Measurements from ENCODE around the gene NADK2. TPM values are rescaled to one million over a fixed set of nuclear protein-coding genes. Genes with fewer than 3 reads are reported as not detected.

Gene NADK2
- total RNA-seq, 1 donor from 2014 or later: 18.4 TPM

- Histone ChIP-seq H3K27ac (no peak overlapping the region), H3K9me3 (no peaks in the 10 kb centered on the region), H3K4me1 (no peaks in the 10 kb centered on the region), H3K36me3 (peaks cover 50 to 51% of the 10 kb centered on the region in 2 donors), H3K27me3 (no peaks in the 10 kb centered on the region), H3K4me3 (no peak overlapping the region)
- no peak for DNase-seq (ENCODE audit: low spot score in 2 of 2)
- TF ChIP-seq CTCF (IDR thresholded peaks at IDR 0.05): no peak
- intact Hi-C loops (cut with DNase I): no loop called here
Observed at GRCh38 chr5:36217567-36217966, 24.2 kb downstream of the NADK2 start.

- no peak for DNase-seq (ENCODE audit: low spot score in 2 of 2)
Observed at GRCh38 chr5:36215910-36216309, 25.8 kb downstream of the NADK2 start.

GRCh38 chr5:36214436-36214835, 27.3 kb downstream of the NADK2 start:
- no peak overlapping the region for H3K27ac ChIP-seq
- no peak for TF ChIP-seq CTCF (IDR thresholded peaks at IDR 0.05)
- intact Hi-C loops (cut with DNase I): no loop called here
- no peak for DNase-seq (ENCODE audit: low spot score in 2 of 2)
- H3K27me3 ChIP-seq: no peaks in the 10 kb centered on the region
- H3K4me1 ChIP-seq: no peaks in the 10 kb centered on the region
- H3K36me3 ChIP-seq: peaks cover 33 to 55% of the 10 kb centered on the region in 2 donors
- no peaks in the 10 kb centered on the region for H3K9me3 ChIP-seq
- no peak overlapping the region for H3K4me3 ChIP-seq

More at GRCh38 chr5:36215910-36216309, 25.8 kb downstream of the NADK2 start:
- no peaks in the 10 kb centered on the region for H3K9me3 ChIP-seq
- peaks cover 38 to 53% of the 10 kb centered on the region in 2 donors for H3K36me3 ChIP-seq
- H3K27ac ChIP-seq: no peak overlapping the region
- intact Hi-C loops (cut with DNase I): no loop called here
- TF ChIP-seq CTCF (IDR thresholded peaks at IDR 0.05): no peak
- no peak overlapping the region for H3K4me3 ChIP-seq
- H3K27me3 ChIP-seq: no peaks in the 10 kb centered on the region
- H3K4me1 ChIP-seq: no peaks in the 10 kb centered on the region

GRCh38 chr5:36209664-36210063, 32.1 kb downstream of the NADK2 start:
- no peak for TF ChIP-seq CTCF (IDR thresholded peaks at IDR 0.05)
- no peak for DNase-seq (ENCODE audit: low spot score in 2 of 2)
- H3K27ac ChIP-seq: no peak overlapping the region
- H3K9me3 ChIP-seq: no peaks in the 10 kb centered on the region
- H3K36me3 ChIP-seq: peaks cover 14 to 50% of the 10 kb centered on the region in 2 donors
- H3K4me1 ChIP-seq: no peaks in the 10 kb centered on the region
- H3K4me3 ChIP-seq: no peak overlapping the region
- intact Hi-C loops (cut with DNase I): no loop called here
- no peaks in the 10 kb centered on the region for H3K27me3 ChIP-seq

- Histone ChIP-seq H3K27me3 (no peaks in the 10 kb centered on the region), H3K9me3 (no peaks in the 10 kb centered on the region), H3K4me1 (no peaks in the 10 kb centered on the region), H3K27ac (no peak overlapping the region), H3K36me3 (peaks cover 12 to 43% of the 10 kb centered on the region in 2 donors), H3K4me3 (no peak overlapping the region)
- TF ChIP-seq CTCF (IDR thresholded peaks at IDR 0.05): no peak
- no peak for DNase-seq (ENCODE audit: low spot score in 2 of 2)
- intact Hi-C loops (cut with DNase I): no loop called here
Observed at GRCh38 chr5:36208786-36209185, 32.9 kb downstream of the NADK2 start.

GRCh38 chr5:36206913-36207312, 34.8 kb downstream of the NADK2 start:
- no peak overlapping the region for H3K4me3 ChIP-seq
- peaks cover 9 to 38% of the 10 kb centered on the region in 2 donors for H3K36me3 ChIP-seq
- intact Hi-C loops (cut with DNase I): no loop called here
- no peaks in the 10 kb centered on the region for H3K27me3 ChIP-seq
- TF ChIP-seq CTCF (IDR thresholded peaks at IDR 0.05): no peak
- no peak overlapping the region for H3K27ac ChIP-seq
- no peaks in the 10 kb centered on the region for H3K4me1 ChIP-seq
- no peaks in the 10 kb centered on the region for H3K9me3 ChIP-seq
- no peak for DNase-seq (ENCODE audit: low spot score in 2 of 2)

Data from ascending aorta (tissue), 2 donors.